Muscle layer of duodenum (tissue), 2 donors: Measurements from ENCODE around the gene CAMSAP1.

Experiments used
- H3K27ac ChIP-seq: one replicate; pipeline ENCODE4 v1.7.0; 2013; ENCODE audit warnings: mild to moderate bottlenecking, low read length
- H3K27me3 ChIP-seq: one replicate; pipeline ENCODE4 v1.7.0; 2013; ENCODE audit warnings: low read depth, mild to moderate bottlenecking, control low read depth, low read length
- H3K36me3 ChIP-seq, 2 donors: one replicate each; pipeline ENCODE4 v1.7.0; 2013; ENCODE audit warnings: low read length in 2 of 2, control low read depth in 1 of 2, mild to moderate bottlenecking in 1 of 2; ENCODE audit not compliant: insufficient read depth in 2 of 2, control insufficient read depth in 1 of 2
- H3K4me1 ChIP-seq, 2 donors: one replicate each; pipeline ENCODE4 v1.7.0; 2013; ENCODE audit warnings: low read length in 2 of 2, mild to moderate bottlenecking in 2 of 2, control low read depth in 1 of 2, moderate library complexity in 1 of 2; ENCODE audit not compliant: insufficient read depth in 2 of 2, control insufficient read depth in 1 of 2
- H3K4me3 ChIP-seq, 2 donors: one replicate each; pipeline ENCODE4 v1.7.0; 2013; ENCODE audit warnings: low read length in 2 of 2, low read depth in 1 of 2, mild to moderate bottlenecking in 1 of 2
- H3K9me3 ChIP-seq, 2 donors: one replicate each; pipeline ENCODE4 v1.7.0; 2013; ENCODE audit warnings: low read length in 2 of 2, control low read depth in 1 of 2, mild to moderate bottlenecking in 1 of 2; ENCODE audit not compliant: control insufficient read depth in 1 of 2
- donor health status: healthy.

CAMSAP1 gene

GRCh38 chr9:135814421-135815095, 92.8 kb downstream of the CAMSAP1 start:
- Histone ChIP-seq H3K27me3 (no peaks in the 10 kb centered on the region), H3K9me3 (no peaks in the 10 kb centered on the region), H3K4me1 (no peaks in the 10 kb centered on the region), H3K36me3 (peaks cover 45 to 88% of the 10 kb centered on the region in 2 donors), H3K4me3 (no peak overlapping the region), H3K27ac (no peak overlapping the region)

DNA sequence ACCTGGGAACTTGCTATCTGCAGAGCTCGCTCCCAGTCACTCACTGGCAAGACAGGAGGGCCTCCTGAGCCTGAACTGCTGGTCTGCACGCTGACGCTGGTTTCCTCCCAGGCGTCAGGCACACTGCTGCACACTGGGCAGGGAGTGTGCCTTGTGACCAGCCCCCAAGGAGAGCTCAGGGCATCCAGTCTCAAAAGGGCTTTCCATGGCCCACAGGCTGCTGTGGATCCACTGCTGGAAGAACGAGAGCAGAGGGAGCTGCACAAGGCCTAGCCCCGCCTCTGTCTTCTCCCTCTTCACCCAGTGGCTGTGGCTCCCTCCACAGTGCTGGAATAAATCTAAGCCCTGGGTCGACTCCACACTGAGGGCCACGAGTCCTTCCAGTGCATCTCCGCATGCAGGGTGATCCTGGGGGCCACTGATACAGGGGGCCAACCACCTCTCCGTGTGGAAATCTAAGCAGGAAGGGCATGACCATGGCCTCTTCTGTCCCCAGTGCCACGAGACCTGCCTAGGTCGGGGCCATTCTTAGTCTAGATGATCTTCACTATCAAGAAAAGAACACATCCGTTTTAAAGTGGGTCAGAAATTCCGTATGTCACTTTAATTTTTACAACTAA, 93.6 kb downstream of the CAMSAP1 start:
- H3K4me3 ChIP-seq, result no peak overlapping the region
- H3K27ac ChIP-seq, result no peak overlapping the region
- H3K27me3 ChIP-seq, result no peaks in the 10 kb centered on the region
- peaks cover 45 to 85% of the 10 kb centered on the region in 2 donors for H3K36me3 ChIP-seq
- H3K9me3 ChIP-seq, result no peaks in the 10 kb centered on the region
- no peaks in the 10 kb centered on the region for H3K4me1 ChIP-seq

DNA sequence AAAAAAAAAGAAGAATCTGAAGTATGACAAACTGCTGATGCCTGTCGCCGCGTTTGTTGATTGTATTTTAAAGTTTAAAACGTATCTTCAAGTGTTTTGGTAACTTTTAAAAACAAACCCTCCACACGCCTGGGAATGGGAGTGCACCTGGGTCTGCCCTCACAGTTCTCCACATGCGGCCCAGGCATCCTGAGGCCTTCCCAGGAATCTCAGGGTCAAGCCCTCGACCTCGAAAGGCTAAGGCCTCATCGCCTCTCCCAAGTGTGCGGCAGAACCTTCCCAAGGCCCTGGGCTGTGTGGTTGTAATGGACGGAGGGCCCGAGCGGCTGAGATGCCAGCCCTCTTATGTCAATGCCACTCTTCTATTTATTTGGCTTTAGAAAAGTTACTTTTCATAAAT, 94.4 kb downstream of the CAMSAP1 start:
- no peaks in the 10 kb centered on the region for H3K27me3 ChIP-seq
- H3K4me3 ChIP-seq, result no peak overlapping the region
- no peaks in the 10 kb centered on the region for H3K9me3 ChIP-seq
- no peaks in the 10 kb centered on the region for H3K4me1 ChIP-seq
- peaks cover 45 to 80% of the 10 kb centered on the region in 2 donors for H3K36me3 ChIP-seq
- H3K27ac ChIP-seq, result no peak overlapping the region

DNA sequence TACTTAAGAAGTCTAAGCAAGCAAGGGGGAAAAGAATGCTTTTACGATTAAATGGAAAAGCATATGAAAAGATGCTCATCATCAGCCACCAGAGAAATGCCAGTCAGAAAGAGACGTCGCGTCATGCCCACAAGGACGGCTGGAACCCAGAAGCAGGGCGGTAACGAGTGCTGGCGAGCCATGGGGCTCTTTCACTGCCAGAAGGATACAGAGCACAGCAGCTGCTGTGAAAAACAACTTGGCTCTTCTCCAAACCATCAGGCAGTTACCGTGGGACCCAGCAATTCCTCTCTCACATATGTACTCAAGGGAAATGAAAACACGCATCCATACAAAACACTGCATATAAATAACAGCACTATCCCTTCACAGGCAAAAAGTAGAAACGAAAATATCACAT, 95.5 kb downstream of the CAMSAP1 start:
- Histone ChIP-seq H3K4me3 (no peak overlapping the region), H3K36me3 (peaks cover 40 to 68% of the 10 kb centered on the region in 2 donors), H3K27ac (no peak overlapping the region), H3K9me3 (no peaks in the 10 kb centered on the region), H3K4me1 (no peaks in the 10 kb centered on the region), H3K27me3 (no peaks in the 10 kb centered on the region)

GRCh38 chr9:135810806-135811575, 96.4 kb downstream of the CAMSAP1 start:
- H3K27ac ChIP-seq, result no peak overlapping the region

DNA sequence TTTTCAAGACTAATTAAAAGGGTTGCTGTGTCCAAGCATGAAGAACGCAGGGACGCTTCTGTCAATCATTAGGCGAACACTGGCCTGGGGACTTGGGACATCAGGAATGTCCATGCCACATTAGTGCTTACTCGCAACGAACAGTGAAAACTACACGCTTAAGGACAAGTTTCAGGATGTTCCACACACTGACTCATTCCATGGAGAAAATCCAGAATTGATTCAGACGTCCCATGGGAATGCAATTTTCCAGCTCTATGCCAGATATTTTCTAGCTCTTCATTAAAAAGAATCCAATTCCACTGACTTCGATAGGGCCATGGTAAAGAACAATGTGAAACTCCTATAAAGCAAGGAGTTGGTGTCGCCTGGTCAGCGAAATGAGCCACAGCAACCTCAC, 98.2 kb downstream of the CAMSAP1 start:
- Histone ChIP-seq H3K4me1 (no peaks in the 10 kb centered on the region), H3K27ac (no peak overlapping the region), H3K36me3 (peaks cover 20 to 43% of the 10 kb centered on the region in 2 donors), H3K27me3 (no peaks in the 10 kb centered on the region), H3K4me3 (no peak overlapping the region), H3K9me3 (no peaks in the 10 kb centered on the region)

More at GRCh38 chr9:135810806-135811575, 96.4 kb downstream of the CAMSAP1 start:
- no peak overlapping the region for H3K4me3 ChIP-seq
- H3K4me1 ChIP-seq, result no peaks in the 10 kb centered on the region
- H3K36me3 ChIP-seq, result peaks cover 32 to 60% of the 10 kb centered on the region in 2 donors
- H3K9me3 ChIP-seq, result no peaks in the 10 kb centered on the region
- H3K27me3 ChIP-seq, result no peaks in the 10 kb centered on the region

- Histone ChIP-seq H3K27me3 (no peaks in the 10 kb centered on the region), H3K36me3 (peaks cover 7 to 15% of the 10 kb centered on the region in 2 donors), H3K4me1 (no peaks in the 10 kb centered on the region), H3K27ac (no peak overlapping the region), H3K9me3 (no peaks in the 10 kb centered on the region), H3K4me3 (no peak overlapping the region)
Measured at GRCh38 chr9:135805422-135806022, 101.8 kb downstream of the CAMSAP1 start.

DNA sequence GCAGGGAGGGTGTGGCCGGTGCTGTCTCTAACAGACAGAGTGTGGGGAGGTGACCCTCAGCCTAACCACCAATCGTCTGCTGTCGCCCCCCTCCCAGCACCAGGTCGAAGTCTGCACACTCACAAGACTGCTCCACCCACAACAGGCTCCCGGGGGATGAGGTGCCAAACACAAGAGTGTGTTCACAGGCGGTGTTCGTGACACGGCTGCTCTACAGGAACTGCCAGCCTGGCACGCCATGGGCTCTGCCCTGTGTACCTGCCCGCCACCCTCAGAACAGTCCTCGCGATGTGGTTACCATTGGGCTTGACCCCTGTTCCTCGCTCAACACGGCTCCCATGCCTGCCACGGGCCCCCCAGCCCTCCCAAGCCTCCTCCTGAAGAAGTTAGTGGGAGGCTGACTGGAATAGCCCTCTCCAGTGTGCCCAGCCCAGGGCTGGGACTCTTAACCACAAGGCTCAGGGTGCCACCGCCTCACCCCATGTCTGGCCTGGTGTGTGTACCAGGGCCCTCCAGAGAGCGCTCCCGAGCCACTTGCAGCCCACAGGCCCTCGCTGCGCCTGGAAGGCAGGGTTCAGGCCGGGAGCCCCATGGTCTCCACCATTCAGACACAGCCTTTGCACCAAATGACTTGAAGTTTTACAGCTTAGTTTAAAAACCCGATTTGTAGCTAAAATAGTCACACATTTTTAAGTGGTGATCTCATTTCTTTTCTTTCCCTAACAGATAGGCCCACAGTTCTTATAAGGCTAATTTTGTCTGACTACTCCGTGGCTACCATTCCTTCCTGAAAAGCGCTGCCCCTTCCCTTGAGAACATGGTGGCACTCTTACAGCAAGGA, 102.5 kb downstream of the CAMSAP1 start:
- Histone ChIP-seq H3K27ac (no peak overlapping the region), H3K27me3 (no peaks in the 10 kb centered on the region), H3K36me3 (peaks cover 2 to 8% of the 10 kb centered on the region in 2 donors), H3K9me3 (no peaks in the 10 kb centered on the region), H3K4me3 (no peak overlapping the region), H3K4me1 (no peaks in the 10 kb centered on the region)

GRCh38 chr9:135803441-135803840, 103.9 kb downstream of the CAMSAP1 start:
- Histone ChIP-seq H3K36me3 (no peaks in the 10 kb centered on the region), H3K27me3 (no peaks in the 10 kb centered on the region), H3K4me1 (no peaks in the 10 kb centered on the region), H3K9me3 (no peaks in the 10 kb centered on the region), H3K27ac (no peak overlapping the region), H3K4me3 (no peak overlapping the region)

DNA sequence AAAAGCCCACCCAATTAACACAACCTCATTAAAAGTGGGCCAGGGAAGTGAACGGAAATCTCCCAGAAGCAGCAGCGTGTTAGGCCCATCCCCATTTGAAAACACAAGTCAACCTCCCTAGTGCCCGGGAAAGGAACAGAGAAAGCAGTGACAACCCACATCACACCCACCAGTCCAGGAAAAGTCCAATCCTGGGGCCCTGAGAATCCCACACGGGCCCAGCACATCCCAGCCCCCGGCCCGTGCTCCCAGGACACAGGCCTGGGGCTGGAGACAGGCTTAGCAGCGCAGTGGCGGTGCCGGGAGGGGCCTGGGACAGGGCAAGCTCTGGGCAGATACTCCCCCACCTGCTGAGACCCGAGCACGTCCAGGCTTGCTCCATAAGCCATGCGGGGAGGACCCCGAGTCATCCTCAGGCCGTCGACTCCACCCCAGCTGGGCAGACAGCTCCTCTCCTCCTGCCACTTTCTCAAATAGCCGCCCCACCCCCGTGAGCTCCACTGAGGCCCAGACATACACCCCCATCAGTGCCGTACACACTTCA, 104.4 kb downstream of the CAMSAP1 start:
- Histone ChIP-seq H3K27ac (no peak overlapping the region), H3K36me3 (no peaks in the 10 kb centered on the region), H3K4me3 (no peak overlapping the region)

More for the DNA sequence above, 104.4 kb downstream of the CAMSAP1 start:
- no peaks in the 10 kb centered on the region for H3K9me3 ChIP-seq
- H3K27me3 ChIP-seq, result no peaks in the 10 kb centered on the region
- no peaks in the 10 kb centered on the region for H3K4me1 ChIP-seq
